Esophagus squamous epithelium (tissue), 4 donors: ENCODE results near the gene PLXDC1.

Experiments used
- POLR2A ChIP-seq, 4 donors: fragments of 450-650 bp; IDR thresholded peaks; one replicate each; pipeline ENCODE4 v1.6.1; 2017; ENCODE audit warnings: antibody characterized with exemption in 4 of 4, mild to moderate bottlenecking in 4 of 4, moderate library complexity in 3 of 4
- TF ChIP-seq, protein P1 (sequence below), 6 experiments: fragments of 450-650 bp in 4 of 6; fragments of 200-600 bp in 2 of 6; sonication (generic) in 2 of 6; IDR thresholded peaks; one replicate each; pipeline ENCODE4 v1.5.1; 2016 to 2019; ENCODE audit warnings: antibody characterized with exemption in 6 of 6, mild to moderate bottlenecking in 4 of 6, moderate library complexity in 4 of 6

DNA sequence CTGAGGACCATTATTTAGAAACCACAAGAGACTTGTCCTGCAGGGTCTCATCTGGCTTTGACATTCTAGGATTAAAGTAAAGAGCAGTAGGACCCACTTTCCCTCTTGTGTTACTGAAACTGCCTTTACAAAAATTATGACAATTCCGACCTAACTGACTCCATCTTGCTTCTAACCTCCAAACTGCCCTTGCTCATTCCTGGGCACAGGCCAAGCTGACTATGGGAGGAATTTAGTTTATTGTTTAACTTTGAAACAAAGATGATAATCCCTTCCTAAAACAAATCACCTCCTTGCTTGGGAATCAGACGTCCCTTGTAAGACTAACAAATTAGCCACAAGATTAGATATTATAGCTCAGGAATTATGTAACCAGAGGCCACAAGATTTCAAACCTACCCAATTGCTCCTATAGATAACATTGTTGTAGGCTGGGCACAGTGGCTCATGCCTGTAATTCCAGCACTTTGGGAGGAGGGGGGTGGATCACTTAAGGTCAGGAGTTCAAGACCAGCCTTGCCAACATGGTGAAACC, 97.3 kb downstream of the PLXDC1 start:
- TF ChIP-seq, protein P1, sequence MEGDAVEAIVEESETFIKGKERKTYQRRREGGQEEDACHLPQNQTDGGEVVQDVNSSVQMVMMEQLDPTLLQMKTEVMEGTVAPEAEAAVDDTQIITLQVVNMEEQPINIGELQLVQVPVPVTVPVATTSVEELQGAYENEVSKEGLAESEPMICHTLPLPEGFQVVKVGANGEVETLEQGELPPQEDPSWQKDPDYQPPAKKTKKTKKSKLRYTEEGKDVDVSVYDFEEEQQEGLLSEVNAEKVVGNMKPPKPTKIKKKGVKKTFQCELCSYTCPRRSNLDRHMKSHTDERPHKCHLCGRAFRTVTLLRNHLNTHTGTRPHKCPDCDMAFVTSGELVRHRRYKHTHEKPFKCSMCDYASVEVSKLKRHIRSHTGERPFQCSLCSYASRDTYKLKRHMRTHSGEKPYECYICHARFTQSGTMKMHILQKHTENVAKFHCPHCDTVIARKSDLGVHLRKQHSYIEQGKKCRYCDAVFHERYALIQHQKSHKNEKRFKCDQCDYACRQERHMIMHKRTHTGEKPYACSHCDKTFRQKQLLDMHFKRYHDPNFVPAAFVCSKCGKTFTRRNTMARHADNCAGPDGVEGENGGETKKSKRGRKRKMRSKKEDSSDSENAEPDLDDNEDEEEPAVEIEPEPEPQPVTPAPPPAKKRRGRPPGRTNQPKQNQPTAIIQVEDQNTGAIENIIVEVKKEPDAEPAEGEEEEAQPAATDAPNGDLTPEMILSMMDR (IDR thresholded peaks at IDR 0.05) = no peak
- TF ChIP-seq POLR2A (IDR thresholded peaks at IDR 0.05) = no peak
